CD4-positive, alpha-beta T cell (primary cell): ENCODE results near the gene CD82. TPM values are rescaled to one million over a fixed set of nuclear protein-coding genes. Genes with fewer than 3 reads are reported as not detected.

Experiments
- ATAC-seq: fragments of 200-7000 bp; cut with Tn5 transposase; one replicate; pipeline ENCODE4 v1.10.0; 2022; ENCODE audit warnings: mild to moderate bottlenecking; ENCODE audit not compliant: poor library complexity
- CTCF ChIA-PET: fragments of 350-600 bp; sonication (Branson Sonifier 250); formaldehyde crosslinking; loops from one replicate; lab custom pipeline; 2021; ENCODE audit warnings: antibody characterized with exemption, inconsistent platforms; lab: Charles Lee
- POLR2A ChIA-PET: fragments of 350-600 bp; sonication (Branson Sonifier 250); formaldehyde crosslinking; loops from one replicate; lab custom pipeline; 2021; ENCODE audit warnings: antibody characterized with exemption, inconsistent platforms; lab: Charles Lee
- DNase-seq, 14 experiments: peaks; one replicate each; pipeline ENCODE4 v3.0.0-alpha.2; 2013 to 2020; ENCODE audit warnings: mixed read lengths in 2 of 14
- H3K27ac ChIP-seq, 2 donors: one replicate each; pipeline versions ENCODE4 v1.5.1 to v1.7.0; 2013; ENCODE audit warnings: low read length in 2 of 2, low read depth in 1 of 2, mild to moderate bottlenecking in 1 of 2
- H3K27me3 ChIP-seq, 2 experiments: 1 replicate in 1 of 2; 2 replicates in 1 of 2; pipeline versions ENCODE4 v1.6.1 to v1.7.0; 2013; ENCODE audit warnings: low read length in 2 of 2, control low read depth in 1 of 2, mild to moderate bottlenecking in 1 of 2, moderate library complexity in 1 of 2; ENCODE audit not compliant: insufficient read depth in 2 of 2, control insufficient read depth in 1 of 2
- H3K36me3 ChIP-seq: one replicate; pipeline ENCODE4 v1.6.1; 2013; ENCODE audit warnings: low read length, control low read depth; ENCODE audit not compliant: insufficient read depth
- H3K4me1 ChIP-seq: one replicate; pipeline ENCODE4 v1.6.1; 2013; ENCODE audit warnings: low read length, control low read depth; ENCODE audit not compliant: insufficient read depth
- H3K4me3 ChIP-seq: one replicate; pipeline ENCODE4 v1.5.1; 2013; ENCODE audit warnings: mild to moderate bottlenecking, low read length, moderate library complexity
- H3K9me3 ChIP-seq, 2 experiments: 1 replicate in 1 of 2; 2 replicates in 1 of 2; pipeline versions ENCODE4 v1.6.1 to v1.7.0; 2013; ENCODE audit warnings: low read length in 2 of 2, mild to moderate bottlenecking in 2 of 2, control low read depth in 1 of 2, moderate library complexity in 1 of 2; ENCODE audit not compliant: control insufficient read depth in 1 of 2, insufficient read depth in 1 of 2
- H3K27ac Mint-ChIP-seq: one replicate; pipeline ENCODE4 v1.8.0; 2020; ENCODE audit warnings: mixed read lengths
- H3K27me3 Mint-ChIP-seq: one replicate; pipeline ENCODE4 v1.8.0; 2021; ENCODE audit warnings: mixed read lengths
- H3K36me3 Mint-ChIP-seq: one replicate; pipeline ENCODE4 v1.8.0; 2021; ENCODE audit warnings: low read depth, mixed read lengths
- H3K4me1 Mint-ChIP-seq: one replicate; pipeline ENCODE4 v1.8.0; 2021; ENCODE audit warnings: low read depth, mixed read lengths
- H3K4me3 Mint-ChIP-seq: one replicate; pipeline ENCODE4 v1.8.0; 2020; ENCODE audit warnings: mild to moderate bottlenecking, mixed read lengths
- H3K9me3 Mint-ChIP-seq: one replicate; pipeline ENCODE4 v1.8.0; 2020; ENCODE audit warnings: mixed read lengths
- CTCF ChIP-seq: fragments of 200-600 bp; IDR thresholded peaks from one replicate; pipeline ENCODE4 v1.8.0; 2022; ENCODE audit warnings: antibody characterized with exemption, mild to moderate bottlenecking
- intact Hi-C, 2 experiments: fragments of 100-400 bp; cut with DNase I in 1 of 2; cut with micrococcal nuclease in 1 of 2; formaldehyde crosslinking; loops; one replicate each; pipeline versions ENCODE4 v1.15.1 to v1.9.0; 2023 to 2025; cut with DNase I, micrococcal nuclease
- total RNA-seq, 174 experiments: library from RNA in 2 of 174; stranded (reverse) in 2 of 174; gene quantifications; one replicate each; pipeline ENCODE4 v1.2.3 and lab custom pipeline; 2021 to 2026

CD82 gene
- total RNA-seq, 2 experiments from 2014 or later: 33.8 to 37.3 TPM

GRCh38 chr11:44535191-44535980, 30.1 kb upstream of the CD82 start:
- Histone ChIP-seq H3K27ac (no peak overlapping the region), H3K4me1 (peaks cover 9% of the 10 kb centered on the region), H3K4me3 (no peak overlapping the region), H3K27me3 (peaks cover 0 to 2% of the 10 kb centered on the region in 2 experiments), H3K9me3 (no peaks in the 10 kb centered on the region), H3K36me3 (no peaks in the 10 kb centered on the region)
- POLR2A ChIA-PET: no interaction called here
- no peak for TF ChIP-seq CTCF
- Mint-ChIP-seq H3K4me1 (no peaks in the 10 kb centered on the region), H3K4me3 (no peak overlapping the region), H3K27me3 (no peaks in the 10 kb centered on the region), H3K27ac (no peak overlapping the region), H3K9me3 (no peaks in the 10 kb centered on the region), H3K36me3 (no peaks in the 10 kb centered on the region)
- CTCF ChIA-PET: interaction anchor here (0.7 kb wide), 1 partner anchor 361 kb away, joined by 3 read pairs; no protein-coding TSS in a partner anchor
- ATAC-seq (no peak), DNase-seq (no peak)
- intact Hi-C loops: loop anchor here (5.0 kb wide), 2 partner anchors 443 to 1232 kb away; no protein-coding TSS in a partner anchor

- no peaks in the 10 kb centered on the region for H3K9me3 Mint-ChIP-seq
- ChIA-PET POLR2A (no interaction called here), CTCF (no interaction called here)
- Histone ChIP-seq H3K4me3 (no peak overlapping the region), H3K27me3 (peaks cover 0 to 2% of the 10 kb centered on the region in 2 experiments), H3K9me3 (no peaks in the 10 kb centered on the region), H3K4me1 (peaks cover 5% of the 10 kb centered on the region), H3K27ac (no peak overlapping the region), H3K36me3 (no peaks in the 10 kb centered on the region)
- H3K36me3 Mint-ChIP-seq: no peaks in the 10 kb centered on the region
- TF ChIP-seq CTCF: no peak
- ATAC-seq: no peak
- DNase-seq: no peak
- no peaks in the 10 kb centered on the region for H3K27me3 Mint-ChIP-seq
- no peak overlapping the region for H3K4me3 Mint-ChIP-seq
- H3K4me1 Mint-ChIP-seq: no peaks in the 10 kb centered on the region
- no peak overlapping the region for H3K27ac Mint-ChIP-seq
- intact Hi-C loops: loop anchor here (5.0 kb wide), 2 partner anchors 445 to 1230 kb away; no protein-coding TSS in a partner anchor
Observed at GRCh38 chr11:44536788-44537516, 28.5 kb upstream of the CD82 start.

- CTCF ChIA-PET: no interaction called here
- H3K9me3 Mint-ChIP-seq: no peaks in the 10 kb centered on the region
- Histone ChIP-seq H3K27ac (no peak overlapping the region), H3K27me3 (peaks cover 0 to 2% of the 10 kb centered on the region in 2 experiments), H3K36me3 (no peaks in the 10 kb centered on the region), H3K4me3 (no peak overlapping the region), H3K4me1 (peaks cover 5% of the 10 kb centered on the region), H3K9me3 (no peaks in the 10 kb centered on the region)
- no peaks in the 10 kb centered on the region for H3K36me3 Mint-ChIP-seq
- POLR2A ChIA-PET: no interaction called here
- DNase-seq (no peak), ATAC-seq (no peak)
- H3K4me1 Mint-ChIP-seq: no peaks in the 10 kb centered on the region
- H3K27ac Mint-ChIP-seq: no peak overlapping the region
- H3K4me3 Mint-ChIP-seq: no peak overlapping the region
- intact Hi-C loops: loop anchor here (1.0 to 5.0 kb wide), 5 partner anchors 251 to 1230 kb away; no protein-coding TSS in a partner anchor
- H3K27me3 Mint-ChIP-seq: no peaks in the 10 kb centered on the region
- no peak for TF ChIP-seq CTCF
Observed at GRCh38 chr11:44537679-44538078, 27.8 kb upstream of the CD82 start.
